Activated B cell treated with CpG ODN at 0.5 μM for 24 hours (primary cell): Measurements from ENCODE around the gene PLA2G7. TPM values are rescaled to one million over a fixed set of nuclear protein-coding genes. Genes with fewer than 3 reads are reported as not detected.

ENCODE experiments used
- ATAC-seq: fragments of 200-7000 bp; cut with Tn5 transposase; one replicate; pipeline ENCODE4 v1.10.0; 2021; ENCODE audit warnings: low read depth, mild to moderate bottlenecking, moderate library complexity
- CTCF ChIA-PET: fragments of 350-600 bp; sonication (Branson Sonifier 250); formaldehyde crosslinking; loops from one replicate; lab custom pipeline; 2021; ENCODE audit warnings: antibody characterized with exemption; lab: Charles Lee
- POLR2A ChIA-PET: fragments of 350-600 bp; sonication (Branson Sonifier 250); formaldehyde crosslinking; loops from one replicate; lab custom pipeline; 2021; ENCODE audit warnings: antibody characterized with exemption; lab: Charles Lee
- DNase-seq: peaks from one replicate; pipeline ENCODE4 v3.0.0; 2022
- H3K27ac Mint-ChIP-seq: one replicate; pipeline ENCODE4 v1.8.0; 2020; ENCODE audit warnings: mixed read lengths
- H3K27me3 Mint-ChIP-seq: one replicate; pipeline ENCODE4 v1.8.0; 2021; ENCODE audit warnings: mixed read lengths
- H3K36me3 Mint-ChIP-seq: one replicate; pipeline ENCODE4 v1.8.0; 2021; ENCODE audit warnings: low read depth, mixed read lengths
- H3K4me1 Mint-ChIP-seq: one replicate; pipeline ENCODE4 v1.8.0; 2021; ENCODE audit warnings: mixed read lengths
- H3K4me3 Mint-ChIP-seq: one replicate; pipeline ENCODE4 v1.8.0; 2020; ENCODE audit warnings: mild to moderate bottlenecking, mixed read lengths
- H3K9me3 Mint-ChIP-seq: one replicate; pipeline ENCODE4 v1.8.0; 2020; ENCODE audit warnings: mixed read lengths
- CTCF ChIP-seq: fragments of 200-600 bp; IDR thresholded peaks from one replicate; pipeline ENCODE4 v1.8.0; 2022; ENCODE audit warnings: antibody characterized with exemption, mild to moderate bottlenecking
- intact Hi-C: fragments of 100-400 bp; cut with micrococcal nuclease; formaldehyde crosslinking; loops from one replicate; pipeline ENCODE4 v1.15.1; 2024
- total RNA-seq: library from RNA; stranded (reverse); gene quantifications from 2 replicates; pipeline ENCODE4 v1.2.3, GENCODE V29; 2022

PLA2G7 gene
- total RNA-seq, 1 donor from 2014 or later, result 0.38 TPM

GRCh38 chr6:46757214-46757596 lies 22.0 kb upstream of the PLA2G7 start:
- DNase-seq, result no peak
- TF ChIP-seq CTCF, result no peak
- H3K4me1 Mint-ChIP-seq, result no peaks in the 10 kb centered on the region

GRCh38 chr6:46756469-46757213 lies 21.5 kb upstream of the PLA2G7 start:
- H3K4me3 Mint-ChIP-seq, result no peak overlapping the region
- H3K36me3 Mint-ChIP-seq, result no peaks in the 10 kb centered on the region
- no peaks in the 10 kb centered on the region for H3K4me1 Mint-ChIP-seq
- no peak for TF ChIP-seq CTCF
- H3K27me3 Mint-ChIP-seq, result peaks cover 7% of the 10 kb centered on the region
- no peak overlapping the region for H3K27ac Mint-ChIP-seq
- no peaks in the 10 kb centered on the region for H3K9me3 Mint-ChIP-seq
- ATAC-seq (no peak), DNase-seq (no peak)
- intact Hi-C loops, result no loop called here
- ChIA-PET POLR2A (no interaction called here), CTCF (no interaction called here)

More at GRCh38 chr6:46757214-46757596, 22.0 kb upstream of the PLA2G7 start:
- ATAC-seq, result no peak
- Mint-ChIP-seq H3K4me3 (no peak overlapping the region), H3K36me3 (no peaks in the 10 kb centered on the region), H3K9me3 (no peaks in the 10 kb centered on the region), H3K27ac (no peak overlapping the region), H3K27me3 (peaks cover 7% of the 10 kb centered on the region)
- intact Hi-C loops, result no loop called here
- CTCF ChIA-PET, result no interaction called here
- POLR2A ChIA-PET, result no interaction called here

- Mint-ChIP-seq H3K4me1 (no peaks in the 10 kb centered on the region), H3K36me3 (no peaks in the 10 kb centered on the region), H3K27me3 (peaks cover 10% of the 10 kb centered on the region), H3K27ac (no peak overlapping the region), H3K9me3 (no peaks in the 10 kb centered on the region), H3K4me3 (no peak overlapping the region)
- ATAC-seq (no peak), DNase-seq (no peak)
- ChIA-PET CTCF (no interaction called here), POLR2A (no interaction called here)
- intact Hi-C loops, result no loop called here
- TF ChIP-seq CTCF, result no peak
Measured at GRCh38 chr6:46755865-46756264, 20.7 kb upstream of the PLA2G7 start.

- no peak for TF ChIP-seq CTCF
- POLR2A ChIA-PET, result no interaction called here
- Mint-ChIP-seq H3K27ac (no peak overlapping the region), H3K36me3 (no peaks in the 10 kb centered on the region), H3K4me3 (no peak overlapping the region), H3K9me3 (no peaks in the 10 kb centered on the region), H3K4me1 (no peaks in the 10 kb centered on the region), H3K27me3 (peaks cover 7% of the 10 kb centered on the region)
- CTCF ChIA-PET, result no interaction called here
- intact Hi-C loops, result no loop called here
- DNase-seq, result no peak
- no peak for ATAC-seq
Measured at GRCh38 chr6:46751658-46752057, 16.5 kb upstream of the PLA2G7 start.

GRCh38 chr6:46749731-46750130 lies 14.6 kb upstream of the PLA2G7 start:
- DNase-seq (no peak), ATAC-seq (no peak)
- H3K4me3 Mint-ChIP-seq, result no peak overlapping the region
- POLR2A ChIA-PET, result no interaction called here
- H3K4me1 Mint-ChIP-seq, result no peaks in the 10 kb centered on the region
- CTCF ChIA-PET, result no interaction called here
- H3K9me3 Mint-ChIP-seq, result no peaks in the 10 kb centered on the region
- H3K27me3 Mint-ChIP-seq, result peaks cover 7% of the 10 kb centered on the region
- H3K27ac Mint-ChIP-seq, result no peak overlapping the region
- intact Hi-C loops, result no loop called here
- H3K36me3 Mint-ChIP-seq, result no peaks in the 10 kb centered on the region
- no peak for TF ChIP-seq CTCF
